HG02970 (cell line): Measurements from ENCODE around the gene KLHL1.

ENCODE experiments used
- ATAC-seq: cut with Tn5 transposase; IDR thresholded peaks from one replicate; pipeline ENCODE4 v1.9.1; 2021; ENCODE audit warnings: mild to moderate bottlenecking, moderate library complexity, moderate number of reproducible peaks; ENCODE audit not compliant: unreplicated experiment, low FRiP score

Gene KLHL1

DNA sequence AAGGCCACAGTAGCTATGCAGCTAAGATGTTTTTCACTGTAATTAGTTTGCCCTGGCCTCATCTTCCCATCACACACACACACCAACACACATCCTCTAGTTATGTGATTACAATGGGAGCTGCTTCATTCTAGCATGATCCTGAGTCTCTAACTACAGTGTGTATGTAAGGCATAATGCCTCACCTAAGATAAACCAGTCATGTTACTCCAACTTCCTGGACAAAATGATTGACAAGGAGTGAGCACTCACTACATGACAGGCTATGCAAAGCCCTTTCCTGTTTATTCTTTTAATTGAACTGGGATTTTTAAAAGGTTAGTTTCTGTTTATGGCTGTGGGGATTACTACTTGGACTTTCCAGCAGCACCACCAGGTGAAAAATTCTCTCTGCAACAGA lies 401.4 kb downstream of the KLHL1 start:
- no peak for ATAC-seq

DNA sequence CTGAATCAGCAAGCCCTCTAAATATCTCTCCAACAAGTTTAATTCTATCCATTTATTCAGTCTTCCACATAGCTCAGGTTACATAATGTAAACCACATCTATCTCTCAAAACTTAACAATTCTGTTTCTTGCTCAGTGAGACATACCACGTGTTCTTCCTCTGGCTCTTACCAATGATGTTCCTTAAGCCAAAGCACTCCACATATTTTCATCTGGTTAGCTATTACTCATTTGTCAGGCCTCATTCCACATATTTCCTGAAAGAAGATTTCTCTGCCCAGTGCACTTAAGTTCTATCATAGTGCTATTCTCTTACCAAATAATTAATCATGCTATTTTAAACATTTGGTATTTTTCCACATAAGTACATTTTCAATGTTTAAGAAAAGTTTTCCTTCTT lies 403.9 kb downstream of the KLHL1 start:
- no peak for ATAC-seq

DNA sequence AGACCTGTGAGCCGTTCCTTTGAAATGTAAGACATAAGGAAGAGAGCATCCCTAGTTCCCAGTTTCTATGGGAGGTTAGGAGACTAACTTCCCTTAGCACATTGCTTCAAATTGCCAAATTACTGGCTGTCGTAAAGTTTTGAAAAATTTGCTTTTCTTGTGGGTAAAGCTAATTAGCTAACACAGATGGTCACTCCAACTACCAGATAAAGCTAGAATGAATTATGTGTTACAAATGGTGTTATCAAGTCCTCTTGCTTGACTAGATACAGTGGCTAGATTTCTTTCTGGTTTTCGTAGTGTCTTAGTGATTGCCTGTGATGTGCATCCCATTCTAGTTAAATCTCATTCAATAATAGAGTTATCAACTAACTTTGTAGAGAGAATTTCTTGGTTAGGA lies 417.3 kb downstream of the KLHL1 start:
- ATAC-seq = no peak

DNA sequence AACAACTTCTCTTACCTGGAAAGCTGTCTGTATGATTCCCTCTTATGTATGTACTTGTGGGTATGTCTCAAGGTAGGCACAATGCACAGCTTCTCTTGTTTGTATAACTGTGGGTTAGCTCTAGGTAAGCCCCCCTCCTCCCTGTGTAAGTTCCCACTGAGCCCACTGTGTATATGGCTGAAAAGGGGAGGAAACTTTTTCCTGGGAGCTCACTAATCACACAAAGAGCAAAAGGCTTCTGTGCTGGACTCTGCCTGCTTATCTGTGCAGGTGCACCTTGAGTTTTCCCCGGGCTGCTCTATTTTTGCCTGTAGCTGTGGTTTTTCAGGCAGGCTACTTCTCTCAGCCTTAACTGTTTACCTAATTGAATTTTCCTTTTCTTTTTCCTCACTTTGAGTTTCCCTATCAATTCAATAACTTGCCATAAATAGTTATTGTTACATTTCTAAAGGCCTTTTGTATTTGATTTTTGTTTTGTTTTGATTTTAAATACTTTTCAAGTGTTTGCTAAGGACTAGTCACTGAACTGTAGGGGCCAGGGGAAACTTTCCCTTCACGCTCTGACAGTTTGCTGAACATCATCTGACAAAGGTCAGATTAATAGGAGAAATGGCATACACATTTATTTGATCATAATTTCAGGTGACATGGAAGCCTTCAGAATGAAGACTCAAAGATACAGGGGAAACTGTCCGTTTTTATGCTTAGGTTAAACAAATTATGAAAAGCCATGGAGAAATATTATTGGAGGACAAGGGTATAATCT lies 424.1 kb downstream of the KLHL1 start:
- ATAC-seq = no peak

DNA sequence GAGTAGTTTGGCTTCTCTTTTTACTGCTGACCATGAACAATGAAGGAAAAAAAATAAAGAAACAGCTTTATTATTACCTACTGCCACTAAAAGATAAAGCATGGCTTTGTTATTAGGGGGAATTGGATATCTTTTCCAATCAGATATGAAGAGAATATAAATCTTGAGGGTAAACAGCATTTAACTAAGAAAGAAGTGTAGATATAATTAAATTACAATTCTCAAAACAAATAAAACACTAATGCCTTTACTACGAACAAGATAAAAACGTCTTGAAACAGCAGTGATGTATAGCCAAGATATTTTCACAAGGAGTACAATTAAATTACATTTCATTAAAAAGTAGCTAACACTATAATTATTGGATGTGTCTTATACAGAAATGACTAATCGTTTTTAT lies 426.5 kb downstream of the KLHL1 start:
- no peak for ATAC-seq

DNA sequence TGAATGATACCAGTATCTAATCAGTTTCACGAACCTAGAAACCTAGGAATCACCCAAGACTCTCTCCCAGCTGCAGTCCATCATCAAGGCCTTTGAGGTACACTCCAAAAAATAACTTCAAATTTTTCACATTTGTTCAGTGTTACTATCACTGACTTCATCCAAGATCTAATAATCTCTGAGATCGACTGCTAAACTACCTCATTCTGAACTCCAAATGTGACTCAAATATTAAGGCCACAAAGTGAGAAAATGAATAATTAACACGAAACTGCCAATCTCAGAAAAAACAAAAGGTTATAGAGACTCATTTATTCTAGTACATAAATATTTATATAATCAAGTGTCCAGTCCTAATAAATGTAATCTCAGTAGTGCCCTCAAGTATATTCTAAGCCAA lies 430.9 kb downstream of the KLHL1 start:
- no peak for ATAC-seq

DNA sequence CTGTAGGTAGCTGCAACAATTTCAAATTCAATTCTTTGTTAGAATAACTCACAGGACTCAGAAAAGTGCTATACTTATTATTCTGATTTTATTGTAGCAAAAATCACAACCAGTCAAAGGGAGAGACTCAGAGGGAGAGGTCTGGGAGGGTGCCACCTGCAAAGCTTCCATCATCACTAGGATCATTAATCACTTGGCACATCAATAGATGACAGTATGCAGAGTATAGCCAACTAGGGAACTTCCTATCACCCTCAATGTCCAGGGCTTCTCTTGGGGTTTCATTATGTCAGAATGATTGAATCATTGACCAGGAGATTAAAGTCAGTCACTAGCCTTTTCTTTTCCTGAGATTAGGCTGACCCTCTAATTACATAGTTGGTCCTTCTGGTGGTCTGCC lies 432.0 kb downstream of the KLHL1 start:
- ATAC-seq = no peak

DNA sequence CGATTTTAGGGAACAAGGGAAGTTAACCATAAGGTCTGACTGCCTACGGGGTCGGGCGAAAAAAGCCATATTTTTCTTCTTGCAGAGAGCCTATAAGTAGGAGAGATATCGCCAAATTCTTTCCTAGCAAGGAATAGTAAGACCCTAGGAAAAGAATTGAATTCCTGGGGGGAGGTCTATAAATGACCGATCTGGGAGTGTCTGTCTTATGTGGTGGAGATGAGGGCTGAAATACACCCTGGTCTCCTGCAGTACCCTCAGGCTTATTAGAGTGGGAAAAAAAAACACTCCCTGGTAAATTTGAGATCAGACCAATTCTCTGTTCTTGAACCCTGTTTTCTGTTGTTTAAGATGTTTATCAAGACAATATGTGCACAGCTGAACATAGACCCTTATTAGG lies 448.1 kb downstream of the KLHL1 start:
- no peak for ATAC-seq

DNA sequence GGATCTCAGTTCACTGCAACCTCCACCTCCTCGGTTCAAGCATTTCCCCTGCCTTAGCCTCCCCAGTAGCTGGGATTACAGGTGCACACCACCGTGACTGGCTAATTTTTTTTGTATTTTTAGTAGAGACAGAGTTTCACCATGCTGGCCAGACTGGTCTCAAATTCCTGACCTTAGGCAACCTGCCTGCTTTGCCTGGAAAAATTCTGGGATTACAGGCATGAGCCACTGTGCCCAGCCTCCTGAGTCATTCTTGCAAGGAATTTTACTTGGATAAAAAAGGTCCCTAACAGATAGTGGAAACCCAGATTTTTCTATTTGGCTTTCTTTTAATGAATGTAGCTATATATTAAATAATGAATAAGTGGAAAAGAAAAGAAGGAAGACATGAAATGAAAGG lies 450.6 kb downstream of the KLHL1 start:
- ATAC-seq = no peak

DNA sequence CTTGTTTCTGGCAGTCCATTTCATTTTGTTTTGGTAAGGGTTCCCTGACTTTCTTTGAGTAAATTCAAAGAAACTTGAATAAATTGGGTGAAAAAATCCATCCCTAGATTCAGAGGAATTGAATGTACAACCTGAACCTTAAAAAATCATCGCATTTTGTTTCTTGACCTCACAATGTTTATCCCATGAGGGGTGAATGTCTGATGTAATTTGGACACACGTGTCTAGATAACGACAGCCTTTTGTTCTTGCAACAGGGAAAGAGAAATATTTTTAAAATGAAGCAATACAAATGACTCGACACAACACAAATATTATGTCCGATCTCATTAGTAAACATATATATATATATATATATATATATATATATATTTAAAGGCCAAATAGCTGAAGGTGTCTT lies 453.9 kb downstream of the KLHL1 start:
- no peak for ATAC-seq
